ENCODE measurements around the gene AP1G1.
A peak's percentile ranks its signal among the peaks of the same experiment; 100 is the strongest.

Gene AP1G1

DNA sequence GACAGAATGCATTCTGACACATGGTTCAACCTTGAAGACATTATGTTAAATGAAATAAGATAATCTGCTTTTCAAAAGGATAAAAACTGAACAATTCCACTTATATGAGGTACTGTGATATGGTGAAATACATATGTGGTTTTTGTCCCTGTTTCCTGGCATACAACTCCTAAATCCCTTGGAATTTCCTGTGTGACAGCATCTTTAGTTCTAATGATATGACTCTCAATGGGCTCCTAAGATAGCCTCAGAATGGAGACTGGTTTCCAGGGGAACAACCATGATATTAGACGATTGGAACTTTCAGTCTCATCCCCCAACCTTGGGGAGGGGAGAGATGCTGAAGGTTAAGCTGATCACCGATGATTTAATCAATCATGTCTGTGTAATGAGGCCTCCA lies 46.4 kb downstream of the AP1G1 start:
- Histone ChIP-seq H3K4me3 (no peak overlapping the region), H3K27me3 (ENCODE audit: low read depth) (no peaks in the 10 kb centered on the region), H3K4me1 (peaks cover 15% of the 10 kb centered on the region), H3K9me3 (no peaks in the 10 kb centered on the region), H3K36me3 (replicated peaks) (peaks cover 57% of the 10 kb centered on the region)
- DNase-seq (ENCODE audit: low spot score in 2 of 2), result no peak
- in situ Hi-C loops (cut with MboI; ENCODE audit: low sequenced_read_pairs), result no loop called here

DNA sequence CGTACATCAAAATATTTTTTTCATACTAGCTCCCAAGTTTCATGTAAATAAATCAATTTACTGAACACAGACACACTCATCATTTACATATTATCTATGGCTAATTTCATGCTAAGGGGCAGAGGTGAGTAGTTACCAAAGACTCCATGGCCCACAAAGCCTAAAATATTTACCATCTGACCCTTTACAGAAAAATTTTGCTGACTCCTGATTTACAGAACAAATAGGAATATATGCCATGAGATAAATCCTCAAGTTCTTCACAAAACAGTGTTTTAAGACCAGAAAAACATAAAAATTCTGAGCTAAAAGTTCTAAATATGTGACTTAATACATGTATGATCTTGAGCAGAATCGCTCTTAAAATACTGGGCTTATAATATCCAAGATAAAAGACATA lies 47.5 kb downstream of the AP1G1 start:
- Histone ChIP-seq H3K27me3 (ENCODE audit: low read depth) (no peaks in the 10 kb centered on the region), H3K4me1 (peaks cover 19% of the 10 kb centered on the region), H3K4me3 (no peak overlapping the region), H3K36me3 (replicated peaks) (peaks cover 59% of the 10 kb centered on the region), H3K9me3 (no peaks in the 10 kb centered on the region)
- in situ Hi-C loops (cut with MboI; ENCODE audit: low sequenced_read_pairs), result no loop called here
- no peak for DNase-seq (ENCODE audit: low spot score in 2 of 2)

DNA sequence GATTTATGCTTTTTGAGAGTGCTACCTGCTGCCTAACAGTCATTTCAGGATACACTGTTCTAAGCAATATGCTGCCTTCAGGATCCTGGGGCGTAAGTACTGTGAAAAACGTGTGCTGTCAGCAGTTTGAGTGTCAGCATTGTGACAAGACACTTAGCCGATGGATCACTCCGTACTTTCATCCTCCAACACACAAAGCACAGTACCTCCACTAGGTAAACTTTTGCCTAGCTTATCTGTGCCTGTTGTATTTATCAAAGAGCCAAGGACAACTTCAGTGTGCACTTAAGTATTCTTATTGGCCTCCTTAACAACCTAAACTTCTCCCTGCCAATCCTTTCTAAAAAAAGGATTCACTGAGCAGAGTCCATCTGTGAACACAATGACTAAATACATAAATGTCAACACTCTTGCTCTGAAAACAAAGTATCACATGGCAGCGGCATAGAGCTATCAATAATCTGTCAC lies 50.3 kb downstream of the AP1G1 start:
- peaks cover 57% of the 10 kb centered on the region for H3K36me3 ChIP-seq (replicated peaks)
- no peak for DNase-seq (ENCODE audit: low spot score in 2 of 2)
- H3K4me1 ChIP-seq, result peaks cover 19% of the 10 kb centered on the region
- no peaks in the 10 kb centered on the region for H3K9me3 ChIP-seq
- no peaks in the 10 kb centered on the region for H3K27me3 ChIP-seq (ENCODE audit: low read depth)
- in situ Hi-C loops (cut with MboI; ENCODE audit: low sequenced_read_pairs), result no loop called here
- no peak overlapping the region for H3K4me3 ChIP-seq

DNA sequence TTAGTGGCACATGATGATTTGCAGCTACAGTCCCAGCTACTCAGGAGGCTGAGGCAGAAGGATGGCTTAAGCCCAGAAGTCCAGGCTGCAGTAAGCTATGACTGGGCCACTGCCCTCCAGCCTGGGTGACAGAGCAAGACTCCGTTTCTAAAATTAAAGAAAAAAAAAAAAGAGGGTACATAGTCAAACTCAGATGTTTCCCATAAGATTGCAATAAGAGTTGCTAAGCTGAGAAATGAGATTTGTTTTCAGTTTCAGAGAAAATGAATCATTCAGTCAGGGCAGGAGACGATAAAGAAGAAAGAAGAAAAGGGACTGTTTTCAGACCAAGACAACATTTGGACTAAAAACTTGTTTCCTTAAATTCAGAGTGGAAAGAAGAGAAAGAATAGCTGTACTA lies 54.0 kb downstream of the AP1G1 start:
- Histone ChIP-seq H3K9me3 (no peaks in the 10 kb centered on the region), H3K27me3 (ENCODE audit: low read depth) (no peaks in the 10 kb centered on the region), H3K4me1 (peaks cover 19% of the 10 kb centered on the region), H3K4me3 (no peak overlapping the region), H3K36me3 (replicated peaks) (peaks cover 56% of the 10 kb centered on the region)
- DNase-seq (ENCODE audit: low spot score in 2 of 2), result no peak
- in situ Hi-C loops (cut with MboI; ENCODE audit: low sequenced_read_pairs), result no loop called here

DNA sequence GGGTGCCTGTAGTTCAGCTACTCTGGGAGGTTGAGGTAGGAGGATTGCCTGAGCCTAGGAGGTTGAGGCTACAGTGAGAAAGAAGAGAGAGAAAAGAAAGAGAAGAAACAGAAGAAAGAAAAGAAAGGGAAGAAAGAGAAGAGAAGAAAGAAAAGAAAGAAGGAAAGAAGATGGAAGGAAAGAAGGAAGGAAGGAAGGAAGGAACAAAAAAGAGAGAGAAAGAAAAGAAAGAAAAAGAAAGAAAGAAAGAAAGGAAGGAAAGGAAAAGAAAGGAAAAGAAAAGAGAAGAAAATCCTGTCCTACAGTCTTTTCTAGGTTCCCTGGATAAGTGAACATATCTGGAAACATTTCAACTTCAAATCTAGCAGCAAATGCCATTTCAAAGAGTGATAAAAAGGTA lies 54.5 kb downstream of the AP1G1 start:
- no peak for DNase-seq (ENCODE audit: low spot score in 2 of 2)
- Histone ChIP-seq H3K9me3 (no peaks in the 10 kb centered on the region), H3K4me3 (no peak overlapping the region), H3K36me3 (replicated peaks) (peaks cover 56% of the 10 kb centered on the region), H3K4me1 (peaks cover 19% of the 10 kb centered on the region), H3K27me3 (ENCODE audit: low read depth) (no peaks in the 10 kb centered on the region)
- in situ Hi-C loops (cut with MboI; ENCODE audit: low sequenced_read_pairs), result no loop called here

DNA sequence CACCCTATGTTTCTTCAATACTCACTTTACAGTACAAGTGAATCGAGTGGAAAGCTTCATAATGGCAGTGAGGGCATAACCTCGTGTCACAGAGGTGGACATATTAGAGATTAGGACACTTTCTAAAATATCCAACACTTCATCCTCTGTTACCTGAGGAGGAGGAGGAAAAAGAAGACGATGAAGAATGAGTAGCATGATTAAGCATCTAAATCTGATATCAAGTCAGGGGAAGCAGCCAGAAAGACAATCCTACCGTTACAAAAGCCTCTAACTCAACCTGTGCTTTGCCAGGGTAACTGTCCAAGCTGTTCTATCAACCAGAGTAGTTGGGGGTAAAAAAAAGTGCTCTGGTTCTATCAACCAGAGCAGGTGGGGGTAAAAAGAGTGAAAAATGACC lies 60.4 kb downstream of the AP1G1 start:
- no peaks in the 10 kb centered on the region for H3K27me3 ChIP-seq (ENCODE audit: low read depth)
- no peaks in the 10 kb centered on the region for H3K9me3 ChIP-seq
- no peak overlapping the region for H3K4me3 ChIP-seq
- peaks cover 58% of the 10 kb centered on the region for H3K36me3 ChIP-seq (replicated peaks)
- no peaks in the 10 kb centered on the region for H3K4me1 ChIP-seq
- in situ Hi-C loops (cut with MboI; ENCODE audit: low sequenced_read_pairs), result no loop called here
- no peak for DNase-seq (ENCODE audit: low spot score in 2 of 2)

DNA sequence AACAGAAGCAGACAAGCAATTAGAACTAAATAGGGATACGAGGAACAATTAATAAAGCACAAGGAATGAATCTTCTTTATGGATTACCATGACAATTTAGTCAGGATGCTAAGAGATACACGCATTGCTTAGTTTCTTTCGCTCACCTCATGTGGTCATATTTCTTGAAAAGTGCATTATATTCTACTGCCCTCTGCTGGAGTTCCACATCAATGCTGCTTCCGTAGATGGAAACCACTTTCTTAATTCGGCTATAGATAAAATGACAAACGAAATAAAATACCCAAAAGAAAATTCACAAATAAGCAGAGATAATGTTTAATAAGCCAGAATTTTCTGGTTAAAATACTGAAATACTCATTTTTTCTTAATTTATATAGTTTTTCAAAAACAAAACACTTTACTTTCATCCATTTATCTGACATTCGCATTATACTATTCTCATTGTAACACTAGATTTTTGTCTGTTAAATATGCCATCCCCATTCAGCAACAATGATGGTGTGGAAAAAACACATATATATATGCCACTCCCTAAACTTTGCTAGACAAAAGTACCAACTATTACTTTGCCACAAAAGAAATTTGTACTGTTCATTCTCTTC lies 62.1 kb downstream of the AP1G1 start:
- Histone ChIP-seq H3K27me3 (ENCODE audit: low read depth) (no peaks in the 10 kb centered on the region), H3K9me3 (no peaks in the 10 kb centered on the region), H3K36me3 (replicated peaks) (peaks cover 47% of the 10 kb centered on the region), H3K4me1 (no peaks in the 10 kb centered on the region), H3K4me3 (no peak overlapping the region)
- in situ Hi-C loops (cut with MboI; ENCODE audit: low sequenced_read_pairs), result no loop called here
- peak; percentile 47 to 60 for DNase-seq (ENCODE audit: low spot score in 2 of 2)

DNA sequence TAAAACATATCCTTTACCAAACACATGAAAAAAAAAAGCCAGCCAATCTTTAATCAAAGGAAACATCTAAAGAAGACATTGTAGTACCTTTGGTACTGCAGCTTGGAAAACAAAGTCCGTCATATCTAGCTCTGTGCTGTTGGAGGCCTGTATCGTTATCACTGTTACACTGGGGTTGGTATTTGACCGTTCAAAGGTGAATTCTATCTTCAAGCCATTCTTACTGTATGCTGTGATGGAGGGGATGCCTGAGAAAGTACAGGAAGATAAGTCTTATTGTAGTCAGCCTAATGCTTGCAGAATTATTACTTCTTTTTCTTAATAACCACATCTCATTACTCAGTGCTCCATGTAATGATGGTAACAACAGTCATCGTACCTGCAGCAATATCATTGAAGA lies 69.8 kb downstream of the AP1G1 start:
- Histone ChIP-seq H3K4me1 (no peaks in the 10 kb centered on the region), H3K36me3 (replicated peaks) (peaks cover 45% of the 10 kb centered on the region), H3K27me3 (ENCODE audit: low read depth) (no peaks in the 10 kb centered on the region), H3K4me3 (no peak overlapping the region), H3K9me3 (no peaks in the 10 kb centered on the region)
- in situ Hi-C loops (cut with MboI; ENCODE audit: low sequenced_read_pairs), result no loop called here
- no peak for DNase-seq (ENCODE audit: low spot score in 2 of 2)

DNA sequence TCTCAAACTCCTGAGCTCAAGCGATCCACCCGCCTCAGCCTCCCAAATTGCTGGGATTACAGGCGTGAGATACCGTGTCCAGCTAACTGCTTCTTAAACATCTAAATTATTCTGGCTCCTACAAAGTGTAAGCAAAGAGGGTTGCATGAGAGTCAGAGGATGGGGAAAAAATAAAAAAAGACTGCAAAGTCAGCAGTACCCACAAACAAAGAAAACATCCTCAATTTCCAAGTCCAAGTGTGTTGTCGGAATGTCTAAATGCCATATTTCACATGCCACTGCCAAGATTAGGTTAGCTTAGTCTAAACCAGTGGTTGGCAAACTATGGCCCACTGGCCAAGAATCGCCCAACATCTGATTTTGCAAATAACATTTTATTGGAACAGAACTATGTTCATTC lies 71.1 kb downstream of the AP1G1 start:
- no peaks in the 10 kb centered on the region for H3K4me1 ChIP-seq
- H3K4me3 ChIP-seq, result no peak overlapping the region
- no peak for DNase-seq (ENCODE audit: low spot score in 2 of 2)
- H3K9me3 ChIP-seq, result no peaks in the 10 kb centered on the region
- H3K27me3 ChIP-seq (ENCODE audit: low read depth), result no peaks in the 10 kb centered on the region
- H3K36me3 ChIP-seq (replicated peaks), result peaks cover 56% of the 10 kb centered on the region
- in situ Hi-C loops (cut with MboI; ENCODE audit: low sequenced_read_pairs), result no loop called here

DNA sequence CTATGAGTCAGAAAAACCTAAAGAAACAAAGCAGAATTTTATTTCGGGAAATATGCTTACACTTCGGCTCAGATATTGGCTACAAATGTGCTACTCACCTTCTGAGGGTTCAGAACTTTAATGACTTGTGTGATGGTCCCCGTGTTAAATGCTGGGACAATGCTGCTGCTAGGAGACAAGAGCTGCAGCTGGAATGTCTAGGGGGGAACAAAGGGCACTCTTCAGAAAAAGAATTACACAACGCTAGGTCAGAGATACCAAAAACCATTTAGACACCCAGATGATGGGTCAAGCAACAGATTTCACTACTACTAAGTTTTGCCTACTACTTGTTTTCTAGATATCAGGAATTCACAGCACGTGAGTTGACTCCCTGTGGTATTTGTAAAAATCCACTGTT lies 74.1 kb downstream of the AP1G1 start:
- in situ Hi-C loops (cut with MboI; ENCODE audit: low sequenced_read_pairs), result no loop called here
- H3K27me3 ChIP-seq (ENCODE audit: low read depth), result no peaks in the 10 kb centered on the region
- H3K36me3 ChIP-seq (replicated peaks), result peaks cover 58% of the 10 kb centered on the region

DNA sequence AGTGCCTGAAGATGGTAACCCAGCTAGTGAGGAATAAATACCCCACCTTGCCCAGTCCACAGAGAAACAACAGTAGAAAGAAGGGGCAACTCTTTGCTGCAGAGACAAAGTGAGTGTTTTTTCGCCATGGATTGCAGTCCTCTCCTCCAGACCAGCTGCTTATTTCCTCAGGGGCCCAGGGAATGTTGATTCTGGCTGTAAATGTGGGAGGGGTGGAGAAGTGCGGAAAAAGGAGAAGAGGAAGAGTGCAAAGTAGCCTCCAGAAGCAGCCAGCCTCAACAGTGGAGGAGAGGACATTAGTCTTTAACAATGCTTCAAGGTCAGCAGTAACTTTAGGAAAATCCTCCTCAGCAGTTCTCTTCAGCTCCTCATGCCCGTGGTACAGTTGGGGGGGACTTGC lies 76.0 kb downstream of the AP1G1 start:
- no peak for DNase-seq (ENCODE audit: low spot score in 2 of 2)
- H3K4me3 ChIP-seq, result no peak overlapping the region
- H3K27me3 ChIP-seq (ENCODE audit: low read depth), result no peaks in the 10 kb centered on the region
- in situ Hi-C loops (cut with MboI; ENCODE audit: low sequenced_read_pairs), result no loop called here
- peaks cover 6% of the 10 kb centered on the region; the same call in 1 of the 2 replicates for H3K4me1 ChIP-seq
- peaks cover 41% of the 10 kb centered on the region for H3K36me3 ChIP-seq (replicated peaks)
- H3K9me3 ChIP-seq, result no peaks in the 10 kb centered on the region

More for the DNA sequence above, 74.1 kb downstream of the AP1G1 start:
- H3K9me3 ChIP-seq, result no peaks in the 10 kb centered on the region
- H3K4me1 ChIP-seq, result peaks cover 6% of the 10 kb centered on the region; the same call in 1 of the 2 replicates
- DNase-seq (ENCODE audit: low spot score in 2 of 2), result no peak
- no peak overlapping the region for H3K4me3 ChIP-seq

DNA sequence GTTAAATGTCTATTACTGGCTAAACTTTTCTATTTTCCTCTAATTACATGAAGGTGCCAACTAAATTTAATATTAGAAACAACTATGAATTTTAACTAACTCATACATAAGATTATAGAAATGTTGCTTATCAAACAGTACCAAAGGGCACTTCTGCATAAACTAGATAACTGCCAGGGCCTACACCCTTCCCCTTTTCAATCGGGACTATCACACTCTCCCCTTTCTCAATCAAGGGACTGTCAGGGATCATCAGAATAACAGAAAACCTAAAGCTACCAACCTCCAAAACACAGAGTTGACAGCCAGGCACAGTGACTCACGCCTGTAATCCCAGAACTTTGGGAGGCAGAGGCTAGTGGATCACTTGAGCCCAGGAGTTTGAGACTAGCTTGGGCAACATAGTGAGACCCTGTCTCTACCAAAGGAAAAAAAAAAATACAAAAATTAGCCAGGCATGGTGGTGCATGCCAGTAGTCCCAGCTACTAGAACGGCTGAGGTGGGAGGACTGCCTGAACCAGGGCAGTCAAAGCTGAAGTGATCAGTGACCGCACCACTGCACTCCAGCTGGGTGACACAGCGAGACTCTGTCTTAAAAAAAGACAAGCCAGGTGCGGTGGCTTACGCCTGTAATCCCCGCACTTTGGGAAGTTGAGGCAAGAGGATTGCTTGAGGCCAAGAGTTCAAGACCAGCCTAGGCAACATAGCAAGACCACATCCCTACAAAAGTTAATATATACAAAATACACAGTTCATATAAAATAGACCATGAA lies 80.9 kb downstream of the AP1G1 start:
- Histone ChIP-seq H3K27me3 (ENCODE audit: low read depth) (no peaks in the 10 kb centered on the region), H3K9me3 (no peaks in the 10 kb centered on the region), H3K36me3 (replicated peaks) (peaks cover 12% of the 10 kb centered on the region), H3K4me3 (no peak overlapping the region), H3K4me1 (peaks cover 6% of the 10 kb centered on the region)
- in situ Hi-C loops (cut with MboI; ENCODE audit: low sequenced_read_pairs), result no loop called here
- no peak for DNase-seq (ENCODE audit: low spot score in 2 of 2)

DNA sequence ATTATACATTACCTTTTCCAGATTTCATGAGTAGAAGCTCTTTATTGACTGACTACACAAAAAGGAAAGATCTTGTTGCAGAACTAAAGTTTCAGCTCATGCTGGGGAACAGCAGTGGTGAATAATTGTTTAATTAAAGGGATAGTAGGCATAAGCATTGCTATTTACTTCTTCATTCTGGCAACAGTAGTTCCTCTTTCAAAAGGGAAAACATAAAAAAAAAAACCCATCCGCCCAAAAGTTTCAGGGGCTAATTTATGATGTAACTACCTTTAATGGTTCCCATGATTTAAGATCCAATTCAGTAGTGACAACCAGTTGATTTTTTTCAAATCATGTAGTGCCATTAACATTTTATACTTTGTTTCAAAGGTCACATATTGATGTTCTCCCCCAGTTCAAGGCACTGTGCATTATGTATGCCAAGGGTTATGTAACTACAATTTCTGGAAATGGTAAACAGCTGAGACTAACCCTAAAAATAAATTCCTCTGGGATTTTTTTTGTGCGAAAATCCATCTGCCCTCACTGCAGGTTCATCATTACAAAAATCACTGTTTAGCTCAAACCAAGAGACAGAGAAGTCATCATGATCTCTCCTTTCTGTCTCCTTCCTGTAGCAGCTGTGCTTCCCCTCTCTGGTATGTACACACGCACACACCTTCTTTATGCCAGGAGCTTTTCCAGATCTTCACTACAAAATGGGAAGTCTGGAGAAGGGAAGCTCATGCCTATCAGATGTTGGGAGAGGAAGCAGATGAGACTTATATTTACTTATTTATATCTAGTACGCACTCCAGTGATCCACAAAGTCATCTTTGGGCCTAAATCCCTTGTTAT lies 81.9 kb downstream of the AP1G1 start:
- peaks cover 7% of the 10 kb centered on the region for H3K4me1 ChIP-seq
- in situ Hi-C loops (cut with MboI; ENCODE audit: low sequenced_read_pairs), result no loop called here
- H3K9me3 ChIP-seq, result no peaks in the 10 kb centered on the region
- DNase-seq (ENCODE audit: low spot score in 2 of 2), result no peak
- no peak overlapping the region for H3K4me3 ChIP-seq
- no peaks in the 10 kb centered on the region for H3K27me3 ChIP-seq (ENCODE audit: low read depth)
- peaks cover 2% of the 10 kb centered on the region for H3K36me3 ChIP-seq (replicated peaks)

DNA sequence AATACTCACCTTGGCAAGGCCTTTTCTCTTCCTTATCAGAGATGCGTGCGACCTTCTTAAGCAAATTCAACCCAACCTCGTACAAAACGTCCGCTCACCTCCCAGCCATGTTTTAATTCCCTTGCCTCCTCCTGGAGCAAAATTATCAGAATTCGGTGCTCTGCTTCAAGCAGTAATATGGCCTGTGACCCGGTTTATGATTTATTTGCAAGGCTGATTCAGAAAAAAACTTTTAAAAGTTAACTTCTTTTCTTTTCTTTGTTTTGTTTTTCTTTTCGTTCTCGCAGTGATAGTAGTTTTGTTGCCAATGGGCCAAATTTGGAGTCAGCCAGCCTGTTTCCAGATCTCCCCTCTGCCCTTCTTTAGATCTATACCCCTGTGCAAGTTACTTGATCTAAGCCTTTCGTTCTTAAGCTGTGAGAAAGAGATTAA lies 84.3 kb downstream of the AP1G1 start, which contains the start of gene PHLPP2:
PHLPP2 (minus strand) TSS at position 382 of the 432 bp plus-strand sequence. CDS start 9,906 bp downstream, outside the sequence.
- in situ Hi-C loops (cut with MboI; ENCODE audit: low sequenced_read_pairs), result no loop called here
- Histone ChIP-seq H3K36me3 (replicated peaks) (no peaks in the 10 kb centered on the region), H3K27me3 (ENCODE audit: low read depth) (no peaks in the 10 kb centered on the region), H3K4me1 (peaks cover 3% of the 10 kb centered on the region), H3K9me3 (no peaks in the 10 kb centered on the region), H3K4me3 (peak within 1 kb of the TSS; percentile 71)
- DNase-seq (ENCODE audit: low spot score in 2 of 2), result no peak

All from HAP-1 (cell line).